HepG2 (cell line): ENCODE results near the gene SEMA7A. TPM values are rescaled to one million over a fixed set of nuclear protein-coding genes. Genes with fewer than 3 reads are reported as not detected.

Source experiments
- GTF2F1 ChIP-seq: fragments of 150-350 bp; IDR thresholded peaks from 2 replicates; pipeline ENCODE4 v1.6.1; 2014; ENCODE audit warnings: low read length
- HDAC6 ChIP-seq: fragments of 200-600 bp; sonication (generic); IDR thresholded peaks from 2 replicates; pipeline ENCODE4 v1.7.0; 2017; ENCODE audit warnings: mild to moderate bottlenecking, antibody characterized with exemption, low read length, low read depth
- IRX3 ChIP-seq: sonication (generic); formaldehyde crosslinking; IDR thresholded peaks from 2 replicates; pipeline ENCODE4 v1.8.1; 2023; ENCODE audit warnings: mild to moderate bottlenecking, low read depth, missing genetic modification reagents, borderline replicate concordance
- KDM4B ChIP-seq: sonication (generic); formaldehyde crosslinking; IDR thresholded peaks from 2 replicates; pipeline ENCODE4 v1.4.0; 2020; ENCODE audit warnings: missing genetic modification reagents
- MTA1 ChIP-seq: sonication (generic); formaldehyde crosslinking; IDR thresholded peaks from 2 replicates; pipeline ENCODE4 v1.4.0; 2020; ENCODE audit warnings: missing genetic modification reagents, mild to moderate bottlenecking, borderline replicate concordance
- PRPF4 ChIP-seq: fragments of 200-400 bp; formaldehyde crosslinking; IDR thresholded peaks from 2 replicates; pipeline ENCODE4 v1.6.1; 2016; ENCODE audit warnings: low read length, low read depth; ENCODE audit not compliant: poor library complexity, severe bottlenecking
- RARG ChIP-seq: sonication (generic); formaldehyde crosslinking; IDR thresholded peaks from 2 replicates; pipeline ENCODE4 v1.4.0; 2020; ENCODE audit warnings: low read depth, mild to moderate bottlenecking, missing genetic modification reagents
- REPIN1 ChIP-seq: sonication (generic); formaldehyde crosslinking; IDR thresholded peaks from 2 replicates; pipeline ENCODE4 v1.8.0; 2022; ENCODE audit warnings: missing genetic modification reagents, low read depth, mild to moderate bottlenecking, borderline replicate concordance
- SRSF4 ChIP-seq: fragments of 200-400 bp; formaldehyde crosslinking; IDR thresholded peaks from one replicate; pipeline ENCODE4 v1.6.1; 2018; ENCODE audit warnings: mild to moderate bottlenecking, low read depth, low read length, moderate library complexity; ENCODE audit not compliant: poor library complexity, severe bottlenecking
- ZNF335 ChIP-seq: sonication (generic); formaldehyde crosslinking; IDR thresholded peaks from 2 replicates; pipeline ENCODE4 v1.4.0; 2020; ENCODE audit warnings: missing genetic modification reagents
- ZNF772 ChIP-seq: sonication (generic); formaldehyde crosslinking; IDR thresholded peaks from 2 replicates; pipeline ENCODE4 v1.5.0; 2020; ENCODE audit warnings: mild to moderate bottlenecking, missing genetic modification reagents
- ZSCAN9 ChIP-seq: IDR thresholded peaks from 2 replicates; pipeline ENCODE4 v1.6.1; 2016; ENCODE audit warnings: borderline replicate concordance
- polyA plus RNA-seq, 8 experiments: library from polyadenylated mRNA; depleted of rRNA in 3 of 8; stranded (reverse) in 7 of 8; unstranded in 1 of 8; fragments of >200 nt; fragmentation: Illumina TruSeq in 4 of 8; extraction: Trizol in 4 of 8; gene quantifications; 2 replicates each; pipeline versions ENCODE4 v1.2.1 to v1.2.3, GENCODE V29; 2011 to 2016; ENCODE audit warnings: low read depth in 4 of 8, missing spikeins in 1 of 8, mixed read lengths in 1 of 8; ENCODE audit not compliant: insufficient read depth in 1 of 8
- total RNA-seq, 5 experiments: library from RNA; depleted of rRNA; stranded (reverse); fragments of >200 nt; fragmentation: Illumina TruSeq; extraction: Trizol; gene quantifications; 2 replicates each; pipeline ENCODE4 v1.2.3, GENCODE V29; 2016; ENCODE audit warnings: low read depth in 1 of 5
- TF ChIP-seq, protein P1 (sequence below): sonication (generic); formaldehyde crosslinking; IDR thresholded peaks from 2 replicates; pipeline ENCODE4 v1.5.0; 2020; ENCODE audit warnings: mild to moderate bottlenecking, missing genetic modification reagents, borderline replicate concordance
- TF ChIP-seq, protein P2 (sequence below): sonication (generic); formaldehyde crosslinking; IDR thresholded peaks from 2 replicates; pipeline ENCODE4 v1.5.0; 2020; ENCODE audit warnings: mild to moderate bottlenecking, missing genetic modification reagents, moderate library complexity

SEMA7A gene
- total and polyA plus RNA-seq, 2 of the 13 experiments (the other 11 are each of a cell fraction or from before 2014, with no cell fraction given): 9.0 to 15.8 TPM

DNA sequence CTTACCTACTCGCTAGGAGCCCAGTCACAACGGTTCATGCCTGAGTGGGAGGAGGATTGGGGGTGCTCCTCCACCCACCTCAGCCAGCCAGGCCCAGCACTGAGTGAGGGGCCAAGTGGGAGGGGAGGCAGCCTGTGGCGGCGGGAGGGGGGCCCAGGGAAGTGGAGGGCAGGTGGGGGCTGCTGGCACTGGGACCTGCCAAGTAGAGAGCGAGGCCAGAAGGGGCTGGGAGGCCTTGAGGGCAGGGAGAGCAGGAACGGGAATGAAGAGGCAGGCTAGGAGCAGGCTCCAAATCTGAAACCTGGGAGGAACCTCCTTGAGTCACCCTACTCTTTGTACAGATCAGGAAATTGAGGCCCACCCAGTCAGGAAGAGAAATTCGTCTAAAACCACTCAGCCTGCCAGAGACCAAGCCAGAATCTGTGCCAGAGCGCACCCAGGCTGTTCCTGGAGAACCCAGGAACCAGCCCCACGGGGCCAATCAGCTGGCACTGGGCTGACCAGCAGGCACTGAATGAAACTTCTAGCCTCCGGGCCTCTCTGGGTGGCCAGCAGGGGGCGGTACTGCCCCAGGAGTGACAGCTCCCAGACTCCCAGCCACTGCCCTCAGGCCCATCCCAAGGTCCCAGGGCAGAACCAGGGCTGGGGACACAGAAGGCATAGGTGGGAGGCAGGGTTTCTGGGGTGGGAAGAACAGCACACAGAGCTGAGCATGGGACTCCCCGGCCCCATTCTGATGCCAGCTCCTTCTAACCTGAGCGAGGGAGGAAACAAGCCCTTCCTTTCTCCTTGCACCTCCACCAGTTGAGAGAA, 51.5 kb downstream of the SEMA7A start (continued):
- TF ChIP-seq, protein P1, sequence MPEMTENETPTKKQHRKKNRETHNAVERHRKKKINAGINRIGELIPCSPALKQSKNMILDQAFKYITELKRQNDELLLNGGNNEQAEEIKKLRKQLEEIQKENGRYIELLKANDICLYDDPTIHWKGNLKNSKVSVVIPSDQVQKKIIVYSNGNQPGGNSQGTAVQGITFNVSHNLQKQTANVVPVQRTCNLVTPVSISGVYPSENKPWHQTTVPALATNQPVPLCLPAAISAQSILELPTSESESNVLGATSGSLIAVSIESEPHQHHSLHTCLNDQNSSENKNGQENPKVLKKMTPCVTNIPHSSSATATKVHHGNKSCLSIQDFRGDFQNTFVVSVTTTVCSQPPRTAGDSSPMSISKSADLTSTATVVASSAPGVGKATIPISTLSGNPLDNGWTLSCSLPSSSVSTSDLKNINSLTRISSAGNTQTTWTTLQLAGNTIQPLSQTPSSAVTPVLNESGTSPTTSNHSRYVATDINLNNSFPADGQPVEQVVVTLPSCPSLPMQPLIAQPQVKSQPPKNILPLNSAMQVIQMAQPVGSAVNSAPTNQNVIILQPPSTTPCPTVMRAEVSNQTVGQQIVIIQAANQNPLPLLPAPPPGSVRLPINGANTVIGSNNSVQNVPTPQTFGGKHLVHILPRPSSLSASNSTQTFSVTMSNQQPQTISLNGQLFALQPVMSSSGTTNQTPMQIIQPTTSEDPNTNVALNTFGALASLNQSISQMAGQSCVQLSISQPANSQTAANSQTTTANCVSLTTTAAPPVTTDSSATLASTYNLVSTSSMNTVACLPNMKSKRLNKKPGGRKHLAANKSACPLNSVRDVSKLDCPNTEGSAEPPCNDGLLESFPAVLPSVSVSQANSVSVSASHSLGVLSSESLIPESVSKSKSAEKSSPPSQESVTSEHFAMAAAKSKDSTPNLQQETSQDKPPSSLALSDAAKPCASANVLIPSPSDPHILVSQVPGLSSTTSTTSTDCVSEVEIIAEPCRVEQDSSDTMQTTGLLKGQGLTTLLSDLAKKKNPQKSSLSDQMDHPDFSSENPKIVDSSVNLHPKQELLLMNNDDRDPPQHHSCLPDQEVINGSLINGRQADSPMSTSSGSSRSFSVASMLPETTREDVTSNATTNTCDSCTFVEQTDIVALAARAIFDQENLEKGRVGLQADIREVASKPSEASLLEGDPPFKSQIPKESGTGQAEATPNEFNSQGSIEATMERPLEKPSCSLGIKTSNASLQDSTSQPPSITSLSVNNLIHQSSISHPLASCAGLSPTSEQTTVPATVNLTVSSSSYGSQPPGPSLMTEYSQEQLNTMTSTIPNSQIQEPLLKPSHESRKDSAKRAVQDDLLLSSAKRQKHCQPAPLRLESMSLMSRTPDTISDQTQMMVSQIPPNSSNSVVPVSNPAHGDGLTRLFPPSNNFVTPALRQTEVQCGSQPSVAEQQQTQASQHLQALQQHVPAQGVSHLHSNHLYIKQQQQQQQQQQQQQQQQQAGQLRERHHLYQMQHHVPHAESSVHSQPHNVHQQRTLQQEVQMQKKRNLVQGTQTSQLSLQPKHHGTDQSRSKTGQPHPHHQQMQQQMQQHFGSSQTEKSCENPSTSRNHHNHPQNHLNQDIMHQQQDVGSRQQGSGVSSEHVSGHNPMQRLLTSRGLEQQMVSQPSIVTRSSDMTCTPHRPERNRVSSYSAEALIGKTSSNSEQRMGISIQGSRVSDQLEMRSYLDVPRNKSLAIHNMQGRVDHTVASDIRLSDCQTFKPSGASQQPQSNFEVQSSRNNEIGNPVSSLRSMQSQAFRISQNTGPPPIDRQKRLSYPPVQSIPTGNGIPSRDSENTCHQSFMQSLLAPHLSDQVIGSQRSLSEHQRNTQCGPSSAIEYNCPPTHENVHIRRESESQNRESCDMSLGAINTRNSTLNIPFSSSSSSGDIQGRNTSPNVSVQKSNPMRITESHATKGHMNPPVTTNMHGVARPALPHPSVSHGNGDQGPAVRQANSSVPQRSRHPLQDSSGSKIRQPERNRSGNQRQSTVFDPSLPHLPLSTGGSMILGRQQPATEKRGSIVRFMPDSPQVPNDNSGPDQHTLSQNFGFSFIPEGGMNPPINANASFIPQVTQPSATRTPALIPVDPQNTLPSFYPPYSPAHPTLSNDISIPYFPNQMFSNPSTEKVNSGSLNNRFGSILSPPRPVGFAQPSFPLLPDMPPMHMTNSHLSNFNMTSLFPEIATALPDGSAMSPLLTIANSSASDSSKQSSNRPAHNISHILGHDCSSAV (CRISPR knock-in tag): no peak
- TF ChIP-seq RARG (CRISPR knock-in tag) (no peak), PRPF4 (no peak), ZNF772 (no peak), IRX3 (CRISPR knock-in tag) (no peak), GTF2F1 (no peak), ZNF335 (CRISPR knock-in tag) (no peak), REPIN1 (CRISPR knock-in tag) (no peak), KDM4B (0 out of 2 replicates have a peak, but pooled peaks have one; percentile 7), ZSCAN9 (CRISPR knock-in tag) (no peak), HDAC6 (no peak), MTA1 (no peak), SRSF4 (no peak)
- TF ChIP-seq, protein P2, sequence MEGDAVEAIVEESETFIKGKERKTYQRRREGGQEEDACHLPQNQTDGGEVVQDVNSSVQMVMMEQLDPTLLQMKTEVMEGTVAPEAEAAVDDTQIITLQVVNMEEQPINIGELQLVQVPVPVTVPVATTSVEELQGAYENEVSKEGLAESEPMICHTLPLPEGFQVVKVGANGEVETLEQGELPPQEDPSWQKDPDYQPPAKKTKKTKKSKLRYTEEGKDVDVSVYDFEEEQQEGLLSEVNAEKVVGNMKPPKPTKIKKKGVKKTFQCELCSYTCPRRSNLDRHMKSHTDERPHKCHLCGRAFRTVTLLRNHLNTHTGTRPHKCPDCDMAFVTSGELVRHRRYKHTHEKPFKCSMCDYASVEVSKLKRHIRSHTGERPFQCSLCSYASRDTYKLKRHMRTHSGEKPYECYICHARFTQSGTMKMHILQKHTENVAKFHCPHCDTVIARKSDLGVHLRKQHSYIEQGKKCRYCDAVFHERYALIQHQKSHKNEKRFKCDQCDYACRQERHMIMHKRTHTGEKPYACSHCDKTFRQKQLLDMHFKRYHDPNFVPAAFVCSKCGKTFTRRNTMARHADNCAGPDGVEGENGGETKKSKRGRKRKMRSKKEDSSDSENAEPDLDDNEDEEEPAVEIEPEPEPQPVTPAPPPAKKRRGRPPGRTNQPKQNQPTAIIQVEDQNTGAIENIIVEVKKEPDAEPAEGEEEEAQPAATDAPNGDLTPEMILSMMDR (CRISPR knock-in tag): peak; percentile 98
